GM23248 (cell line): Measurements from ENCODE around the gene FA2H. TPM values are rescaled to one million over a fixed set of nuclear protein-coding genes. Genes with fewer than 3 reads are reported as not detected.

ENCODE experiments used
- DNase-seq: peaks from one replicate; pipeline ENCODE4 v3.0.0-alpha.2; 2015
- H2AFZ ChIP-seq: fragments of 200-600 bp; sonication (generic); 2 replicates; pipeline ENCODE4 v1.6.1; 2016; ENCODE audit warnings: antibody characterized with exemption
- H3F3A ChIP-seq: fragments of 200-600 bp; sonication (generic); 2 replicates; pipeline ENCODE4 v1.6.1; 2016; ENCODE audit warnings: mild to moderate bottlenecking, antibody characterized with exemption, mixed run types; ENCODE audit not compliant: insufficient read depth
- H3K27ac ChIP-seq: fragments of 200-600 bp; sonication (generic); 2 replicates; pipeline ENCODE4 v1.5.1; 2016; ENCODE audit warnings: mild to moderate bottlenecking
- H3K27me3 ChIP-seq: fragments of 200-600 bp; sonication (generic); replicated peaks from 2 replicates; pipeline ENCODE4 v1.6.1; 2016; ENCODE audit warnings: mild to moderate bottlenecking; ENCODE audit not compliant: insufficient read depth
- H3K36me3 ChIP-seq: fragments of 200-600 bp; sonication (generic); 2 replicates; pipeline ENCODE4 v1.6.1; 2016; ENCODE audit warnings: low read depth, mild to moderate bottlenecking
- H3K4me1 ChIP-seq: fragments of 200-600 bp; sonication (generic); 2 replicates; pipeline ENCODE4 v1.6.1; 2016; ENCODE audit warnings: mild to moderate bottlenecking; ENCODE audit not compliant: insufficient read depth
- H3K4me2 ChIP-seq: fragments of 200-600 bp; sonication (generic); one replicate; pipeline ENCODE4 v1.6.1; 2016; ENCODE audit warnings: mild to moderate bottlenecking; ENCODE audit not compliant: unreplicated experiment
- H3K4me3 ChIP-seq: fragments of 200-600 bp; sonication (generic); 2 replicates; pipeline ENCODE4 v1.5.1; 2016; ENCODE audit warnings: mild to moderate bottlenecking
- H3K79me2 ChIP-seq: fragments of 200-600 bp; sonication (generic); 2 replicates; pipeline ENCODE4 v1.6.1; 2016; ENCODE audit warnings: mild to moderate bottlenecking; ENCODE audit not compliant: insufficient read depth
- H3K9ac ChIP-seq: fragments of 200-600 bp; sonication (generic); 2 replicates; pipeline ENCODE4 v1.6.1; 2016; ENCODE audit warnings: mild to moderate bottlenecking
- H3K9me2 ChIP-seq: fragments of 200-600 bp; sonication (generic); 2 replicates; pipeline ENCODE4 v1.6.1; 2016; ENCODE audit warnings: mixed run types, mild to moderate bottlenecking, moderate library complexity; ENCODE audit not compliant: insufficient read depth
- H3K9me3 ChIP-seq: fragments of 200-600 bp; sonication (generic); one replicate; pipeline ENCODE4 v1.6.1; 2017; ENCODE audit warnings: low read depth
- H4K20me1 ChIP-seq: fragments of 200-600 bp; sonication (generic); 2 replicates; pipeline ENCODE4 v1.6.0; 2016; ENCODE audit not compliant: insufficient read depth
- EZH2 ChIP-seq: fragments of 200-600 bp; sonication (generic); IDR thresholded peaks from 2 replicates; pipeline ENCODE4 v1.6.1; 2018; ENCODE audit warnings: antibody characterized with exemption, mild to moderate bottlenecking; ENCODE audit not compliant: insufficient read depth, poor library complexity, severe bottlenecking
- EZH2phosphoT487 ChIP-seq: fragments of 200-600 bp; sonication (generic); IDR thresholded peaks from 2 replicates; pipeline ENCODE4 v1.6.1; 2018; ENCODE audit warnings: antibody characterized with exemption, moderate library complexity, mild to moderate bottlenecking, low read depth; ENCODE audit not compliant: insufficient read depth
- WGBS, 2 experiments: methylation state at CpG; one replicate each; pipeline ENCODE4 v1.1.6; 2015 to 2017; ENCODE audit warnings: low lambda C conversion rate in 2 of 2, low coverage in 1 of 2; ENCODE audit errors: missing lambda C conversion rate in 2 of 2; 5-methylcytosine and 5-hydroxymethylcytosine counted together
- in situ Hi-C: fragments of 300-500 bp; cut with MboI; formaldehyde crosslinking; loops from 2 replicates; pipeline ENCODE4 v1.15.0; 2020
- polyA plus RNA-seq: library from polyadenylated mRNA; unstranded; fragments of >200 nt; fragmentation: Nextera tagmentation; extraction: Ambion mirVana; gene quantifications from 2 replicates; pipeline ENCODE4 v1.2.1, GENCODE V29; 2016
- total RNA-seq: library from RNA; depleted of rRNA; stranded (reverse); fragments of >200 nt; shearing (Covaris generic); gene quantifications from 2 replicates; pipeline ENCODE4 v1.2.3, GENCODE V29; 2014

The FA2H gene
- total and polyA plus RNA-seq, 2 experiments from 2014 or later: not detected

DNA sequence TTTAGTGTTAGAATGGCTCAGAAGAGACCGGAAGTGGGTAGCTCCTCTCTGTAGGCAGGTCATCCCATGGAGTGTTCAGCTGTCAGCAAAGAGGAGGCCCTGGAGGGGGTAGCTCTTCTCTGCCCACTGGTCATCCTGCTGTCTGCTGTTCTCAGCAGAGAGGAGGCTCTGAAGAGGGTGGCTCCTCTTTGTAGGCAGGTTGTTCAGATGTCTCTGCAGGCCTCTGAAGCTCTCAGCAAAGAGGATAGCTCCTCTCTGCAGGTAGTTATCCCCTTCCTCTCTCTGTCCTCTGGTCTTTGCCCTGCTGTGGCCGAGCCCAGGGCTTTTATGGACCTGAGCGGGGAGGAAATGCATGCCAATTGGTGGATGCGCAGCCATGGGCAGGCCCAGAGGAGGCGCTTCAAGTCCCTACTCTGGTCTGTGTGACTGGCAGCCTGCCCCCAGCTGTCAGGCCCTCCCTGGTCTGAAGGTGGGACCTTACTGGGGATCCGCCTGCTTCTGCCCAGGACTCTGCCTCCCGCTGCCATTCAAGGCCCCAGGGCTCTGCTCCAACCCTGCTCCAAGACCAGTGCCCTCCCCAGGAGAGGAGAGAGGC, 32.5 kb upstream of the FA2H start:
- H3K4me1 ChIP-seq: no peaks in the 10 kb centered on the region
- no peaks in the 10 kb centered on the region for H3K36me3 ChIP-seq
- 63 to 68% methylated on average over 6 to 7 of the region's 7 CpGs for WGBS, 2 experiments
- H3F3A ChIP-seq: no peaks in the 10 kb centered on the region
- H3K27ac ChIP-seq: no peak overlapping the region
- no peak for TF ChIP-seq EZH2
- no peak for TF ChIP-seq EZH2phosphoT487
- H3K9me3 ChIP-seq: no peaks in the 10 kb centered on the region
- no peaks in the 10 kb centered on the region for H3K79me2 ChIP-seq
- no peak overlapping the region for H3K4me3 ChIP-seq
- no peak overlapping the region for H2AFZ ChIP-seq
- in situ Hi-C loops: no loop called here
- no peaks in the 10 kb centered on the region for H4K20me1 ChIP-seq
- peaks cover 23% of the 10 kb centered on the region for H3K27me3 ChIP-seq
- DNase-seq: no peak
- no peaks in the 10 kb centered on the region for H3K9me2 ChIP-seq
- H3K4me2 ChIP-seq: no peak overlapping the region
- no peak overlapping the region for H3K9ac ChIP-seq

DNA sequence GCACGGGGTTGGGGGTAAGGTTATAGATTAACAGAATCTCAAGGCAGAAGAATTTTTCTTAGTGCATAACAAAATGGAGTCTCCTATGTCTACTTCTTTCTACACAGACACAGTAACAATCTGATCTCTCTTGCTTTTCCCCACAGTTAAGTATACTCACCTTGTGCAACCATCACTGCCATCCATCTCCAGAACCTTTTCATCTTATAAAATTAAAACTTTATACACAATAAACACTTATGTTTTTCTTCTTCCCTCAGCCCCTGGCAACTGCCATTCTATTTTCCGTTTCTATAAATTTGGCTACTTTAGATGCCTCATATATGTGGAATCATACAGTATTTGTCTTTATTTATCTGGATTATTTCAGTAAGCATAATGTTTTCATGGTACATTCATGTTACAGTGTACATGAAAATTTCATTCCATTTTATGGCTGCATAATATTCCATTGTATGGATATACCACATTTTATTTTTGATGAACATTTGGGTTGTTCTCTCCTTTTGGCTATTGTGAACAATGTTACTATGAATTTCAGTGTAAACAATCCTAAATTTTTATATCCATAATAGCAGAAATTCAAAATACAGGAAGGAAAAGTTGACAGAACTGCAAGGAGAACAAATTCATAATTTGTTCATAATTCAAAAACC, 25.7 kb upstream of the FA2H start:
- Histone ChIP-seq H3K27ac (no peak overlapping the region), H3K36me3 (no peaks in the 10 kb centered on the region), H3K9me3 (no peaks in the 10 kb centered on the region), H3F3A (no peaks in the 10 kb centered on the region), H3K27me3 (peaks cover 36% of the 10 kb centered on the region), H3K9me2 (no peaks in the 10 kb centered on the region), H3K4me1 (no peaks in the 10 kb centered on the region), H3K4me2 (no peak overlapping the region), H2AFZ (no peak overlapping the region), H3K9ac (no peak overlapping the region), H3K4me3 (no peak overlapping the region), H4K20me1 (no peaks in the 10 kb centered on the region), H3K79me2 (no peaks in the 10 kb centered on the region)
- WGBS, 2 experiments: 65 to 67% methylated on average over 1 to 2 of the region's 2 CpGs
- no peak for TF ChIP-seq EZH2phosphoT487
- no peak for TF ChIP-seq EZH2
- no peak for DNase-seq
- in situ Hi-C loops: no loop called here

DNA sequence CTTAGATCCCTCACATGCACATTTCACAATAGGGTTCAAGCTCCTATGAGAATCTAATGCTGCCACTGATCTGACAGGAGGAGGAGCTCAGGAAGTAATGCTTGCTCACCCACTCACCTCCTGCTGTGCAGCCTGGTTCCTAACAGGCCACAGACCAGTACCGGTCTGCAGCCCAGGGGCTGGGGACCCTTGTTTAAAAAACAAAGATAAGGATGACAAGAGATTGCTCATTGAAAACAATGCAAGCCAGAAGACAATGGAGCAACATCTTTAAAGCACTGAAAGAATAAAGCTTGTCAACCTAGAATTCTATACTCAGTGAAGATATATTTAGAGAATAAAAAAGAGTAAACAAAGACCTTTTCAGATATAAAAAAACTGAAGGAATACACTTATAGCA, 22.8 kb upstream of the FA2H start:
- no peak overlapping the region for H3K9ac ChIP-seq
- no peaks in the 10 kb centered on the region for H4K20me1 ChIP-seq
- DNase-seq: no peak
- no peak overlapping the region for H2AFZ ChIP-seq
- H3K36me3 ChIP-seq: no peaks in the 10 kb centered on the region
- H3K9me3 ChIP-seq: no peaks in the 10 kb centered on the region
- in situ Hi-C loops: no loop called here
- H3K4me3 ChIP-seq: no peak overlapping the region
- no peak overlapping the region for H3K4me2 ChIP-seq
- H3K9me2 ChIP-seq: no peaks in the 10 kb centered on the region
- peaks cover 29% of the 10 kb centered on the region for H3K27me3 ChIP-seq
- H3K4me1 ChIP-seq: no peaks in the 10 kb centered on the region
- no peak overlapping the region for H3K27ac ChIP-seq
- WGBS, 2 experiments: 83 to 94% methylated on average over 1 of the region's 1 CpG
- no peaks in the 10 kb centered on the region for H3K79me2 ChIP-seq
- TF ChIP-seq EZH2phosphoT487: no peak
- no peak for TF ChIP-seq EZH2
- H3F3A ChIP-seq: no peaks in the 10 kb centered on the region

DNA sequence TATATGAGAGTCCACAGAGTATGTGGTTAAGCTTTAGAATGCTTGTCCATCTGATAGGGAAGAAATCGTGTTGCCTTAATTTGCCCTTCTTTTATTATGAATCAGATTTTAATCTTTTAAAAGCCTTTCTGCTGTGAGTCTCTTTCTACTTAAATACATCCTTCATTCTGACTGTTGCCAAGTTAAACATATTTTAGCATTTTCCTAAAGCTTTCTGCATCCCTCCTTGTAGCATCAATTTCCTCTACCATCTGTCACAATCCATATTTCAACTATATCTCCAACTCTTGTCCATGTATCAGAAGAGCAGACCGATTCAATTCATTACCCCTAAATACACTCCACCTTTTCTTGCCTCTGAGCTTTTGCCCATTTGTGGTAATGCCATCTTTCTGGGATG, 20.5 kb upstream of the FA2H start:
- Histone ChIP-seq H3K4me1 (no peaks in the 10 kb centered on the region), H3K27me3 (peaks cover 32% of the 10 kb centered on the region), H3F3A (no peaks in the 10 kb centered on the region), H3K36me3 (no peaks in the 10 kb centered on the region), H3K9ac (no peak overlapping the region), H3K79me2 (no peaks in the 10 kb centered on the region), H3K9me2 (no peaks in the 10 kb centered on the region), H4K20me1 (no peaks in the 10 kb centered on the region), H2AFZ (no peak overlapping the region), H3K27ac (no peak overlapping the region), H3K4me2 (no peak overlapping the region), H3K9me3 (no peaks in the 10 kb centered on the region), H3K4me3 (no peak overlapping the region)
- TF ChIP-seq EZH2 (no peak), EZH2phosphoT487 (no peak)
- in situ Hi-C loops: no loop called here
- 40 to 45% methylated on average over 2 of the region's 2 CpGs for WGBS, 2 experiments
- DNase-seq: no peak

DNA sequence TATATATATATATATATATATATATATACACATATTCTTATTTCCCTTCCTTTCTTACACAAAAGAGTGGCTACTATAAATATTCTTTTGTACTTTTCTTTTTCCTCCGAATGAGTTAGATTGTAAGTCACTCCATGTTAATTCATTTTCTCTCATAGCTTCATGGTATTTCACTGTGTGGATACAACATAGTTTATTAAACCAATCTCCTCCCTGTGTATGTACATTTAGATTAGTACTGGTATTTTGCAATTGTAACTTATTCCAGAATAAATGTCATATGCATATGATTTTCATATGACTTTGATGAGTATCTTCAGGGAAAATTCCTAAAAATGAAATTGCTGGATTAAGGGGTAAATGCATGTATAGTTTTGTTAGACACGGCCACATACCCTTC, 20.0 kb upstream of the FA2H start:
- DNase-seq: no peak
- H4K20me1 ChIP-seq: no peaks in the 10 kb centered on the region
- in situ Hi-C loops: no loop called here
- H3K27me3 ChIP-seq: peaks cover 34% of the 10 kb centered on the region
- 29 to 32% methylated on average over 2 of the region's 2 CpGs for WGBS, 2 experiments
- H3F3A ChIP-seq: no peaks in the 10 kb centered on the region
- TF ChIP-seq EZH2phosphoT487 (no peak), EZH2 (no peak)
- no peaks in the 10 kb centered on the region for H3K79me2 ChIP-seq
- H3K9me3 ChIP-seq: no peaks in the 10 kb centered on the region
- no peak overlapping the region for H3K9ac ChIP-seq
- no peaks in the 10 kb centered on the region for H3K36me3 ChIP-seq
- no peak overlapping the region for H2AFZ ChIP-seq
- H3K4me2 ChIP-seq: no peak overlapping the region
- H3K4me1 ChIP-seq: no peaks in the 10 kb centered on the region
- H3K4me3 ChIP-seq: no peak overlapping the region
- no peak overlapping the region for H3K27ac ChIP-seq
- no peaks in the 10 kb centered on the region for H3K9me2 ChIP-seq
